NCI-H748 treated with DMSO at 0.1 percent for 48 hours (cell line): Measurements from ENCODE around the gene NPNT.
"Not testable (repeated sequence)": the region's sequence is repeated elsewhere in the genome, so short reads cannot be mapped to it uniquely, and the experiment has no call there.

Experiments used
- DNase-seq: peaks from one replicate; lab custom pipeline; 2025; lab: John Stamatoyannopoulos, UW

Gene NPNT, protein sequence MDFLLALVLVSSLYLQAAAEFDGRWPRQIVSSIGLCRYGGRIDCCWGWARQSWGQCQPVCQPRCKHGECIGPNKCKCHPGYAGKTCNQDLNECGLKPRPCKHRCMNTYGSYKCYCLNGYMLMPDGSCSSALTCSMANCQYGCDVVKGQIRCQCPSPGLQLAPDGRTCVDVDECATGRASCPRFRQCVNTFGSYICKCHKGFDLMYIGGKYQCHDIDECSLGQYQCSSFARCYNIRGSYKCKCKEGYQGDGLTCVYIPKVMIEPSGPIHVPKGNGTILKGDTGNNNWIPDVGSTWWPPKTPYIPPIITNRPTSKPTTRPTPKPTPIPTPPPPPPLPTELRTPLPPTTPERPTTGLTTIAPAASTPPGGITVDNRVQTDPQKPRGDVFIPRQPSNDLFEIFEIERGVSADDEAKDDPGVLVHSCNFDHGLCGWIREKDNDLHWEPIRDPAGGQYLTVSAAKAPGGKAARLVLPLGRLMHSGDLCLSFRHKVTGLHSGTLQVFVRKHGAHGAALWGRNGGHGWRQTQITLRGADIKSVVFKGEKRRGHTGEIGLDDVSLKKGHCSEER

DNA sequence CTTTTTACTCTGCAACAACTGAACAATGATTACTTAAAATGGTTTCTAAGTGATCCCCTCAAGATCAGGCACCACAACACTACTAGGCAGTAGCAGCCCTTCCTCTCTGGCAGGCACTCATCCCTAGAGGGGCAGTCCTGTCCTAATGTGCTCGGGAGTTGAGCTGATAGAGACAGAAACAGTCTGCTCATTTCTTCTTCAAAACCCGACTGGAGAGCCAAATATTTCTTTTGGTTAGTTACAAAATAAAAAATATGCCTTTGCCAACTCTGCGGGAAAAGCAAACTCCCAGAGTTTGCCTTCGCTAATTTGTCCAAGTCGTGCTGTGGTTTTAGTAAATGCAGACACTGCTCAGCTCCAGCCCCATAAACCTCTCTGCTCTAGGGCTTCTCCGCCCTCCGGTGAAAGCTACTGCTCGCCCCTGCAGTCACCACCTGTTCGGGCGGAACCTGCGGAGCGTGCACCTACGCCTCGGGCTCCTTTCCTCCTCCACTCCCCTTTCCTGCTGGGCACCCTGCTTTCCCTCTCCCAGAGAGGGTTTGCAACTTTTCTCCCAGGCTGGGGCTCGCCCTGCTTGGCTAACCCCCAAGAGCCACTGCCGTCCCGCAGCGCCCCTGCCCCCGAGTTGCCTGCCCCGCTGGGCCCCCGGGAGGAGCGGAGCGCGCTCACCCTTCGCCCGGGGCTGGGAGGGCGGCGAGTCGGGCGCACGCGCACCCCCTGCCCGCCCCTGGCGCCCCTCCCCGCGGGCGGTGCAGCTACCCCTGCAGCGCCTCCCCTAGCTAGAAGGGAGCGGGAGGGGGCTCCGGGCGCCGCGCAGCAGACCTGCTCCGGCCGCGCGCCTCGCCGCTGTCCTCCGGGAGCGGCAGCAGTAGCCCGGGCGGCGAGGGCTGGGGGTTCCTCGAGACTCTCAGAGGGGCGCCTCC lies at the start of gene NPNT:
TSS of gene NPNT (plus strand) at position 812 of the 923 bp plus-strand sequence. CDS start 182 bp downstream, outside the sequence.
- DNase-seq = peak; percentile 47

DNA sequence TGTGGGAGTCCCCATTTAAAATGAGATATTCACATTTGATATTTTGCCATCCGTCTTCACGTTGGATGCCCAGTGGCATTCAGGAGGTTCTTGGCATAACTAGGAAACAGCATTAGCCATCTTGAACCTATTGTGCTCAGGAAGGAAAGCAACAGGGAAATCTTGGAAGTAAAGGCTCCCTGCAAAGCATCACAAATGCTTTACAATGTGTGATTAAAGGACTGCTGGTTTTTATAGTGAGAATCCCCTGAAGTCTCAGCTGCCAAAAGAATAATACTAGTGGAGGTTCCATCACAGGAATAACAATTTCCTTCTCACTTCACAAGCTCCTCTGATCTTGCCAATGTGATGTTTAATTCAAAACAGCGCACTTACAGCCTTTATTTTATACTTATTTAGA lies 49.7 kb upstream of the NPNT start:
- DNase-seq = no peak

DNA sequence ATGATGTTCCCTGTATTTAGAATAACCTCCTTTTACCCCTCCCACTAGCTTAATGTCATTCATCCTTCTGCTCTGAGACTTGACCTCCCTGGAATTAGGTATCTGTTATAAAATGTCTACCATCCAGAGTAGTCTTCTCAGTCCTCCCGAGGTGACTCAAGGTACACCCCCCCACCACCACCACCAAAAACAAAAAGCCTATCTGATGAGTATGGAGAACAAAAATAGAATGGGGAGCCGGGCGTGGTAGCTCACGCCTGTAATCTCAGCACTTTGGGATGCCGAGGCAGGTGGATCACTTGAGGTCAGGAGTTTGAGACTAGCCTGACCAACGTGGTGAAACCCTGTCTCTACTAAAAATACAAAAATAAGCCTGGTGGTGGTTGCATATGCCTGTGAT lies 46.9 kb upstream of the NPNT start:
- DNase-seq = not testable (repeated sequence)

DNA sequence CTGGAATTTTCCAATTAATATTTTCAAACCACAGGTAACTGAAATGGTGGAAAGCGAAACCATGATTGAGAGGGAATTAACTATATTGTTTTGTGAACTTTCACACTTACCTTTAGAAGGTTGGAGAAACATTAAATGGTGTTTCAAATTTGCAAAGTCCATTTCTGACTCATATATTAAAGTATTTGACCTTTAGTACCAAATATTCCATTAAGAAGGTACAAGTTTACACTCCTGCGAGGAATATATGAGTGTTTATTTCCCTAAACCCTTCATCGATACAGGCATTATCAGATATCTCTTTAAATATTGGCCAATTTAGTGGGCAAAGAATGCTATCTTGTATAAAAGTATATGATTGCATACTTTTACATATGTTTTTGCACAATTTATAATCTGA lies 44.1 kb upstream of the NPNT start:
- no peak for DNase-seq

DNA sequence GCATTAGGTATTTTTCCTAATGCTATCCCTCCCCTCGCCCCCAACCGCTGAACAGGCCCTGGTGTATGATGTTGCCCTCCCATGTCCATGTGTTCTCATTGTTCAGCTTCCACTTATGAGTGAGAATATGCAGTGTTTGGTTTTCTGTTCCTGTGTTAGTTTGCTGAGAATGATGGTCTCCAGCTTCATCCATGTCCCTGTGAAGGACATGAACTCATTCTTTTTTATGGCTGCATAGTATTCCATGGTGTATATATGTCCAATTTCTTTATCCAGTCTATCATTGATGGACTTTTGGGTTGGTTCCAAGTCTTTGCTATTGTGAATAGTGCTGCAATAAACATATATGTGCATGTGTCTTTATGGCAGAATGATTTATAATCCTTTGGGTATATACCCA lies 43.0 kb upstream of the NPNT start:
- not testable (repeated sequence) for DNase-seq

DNA sequence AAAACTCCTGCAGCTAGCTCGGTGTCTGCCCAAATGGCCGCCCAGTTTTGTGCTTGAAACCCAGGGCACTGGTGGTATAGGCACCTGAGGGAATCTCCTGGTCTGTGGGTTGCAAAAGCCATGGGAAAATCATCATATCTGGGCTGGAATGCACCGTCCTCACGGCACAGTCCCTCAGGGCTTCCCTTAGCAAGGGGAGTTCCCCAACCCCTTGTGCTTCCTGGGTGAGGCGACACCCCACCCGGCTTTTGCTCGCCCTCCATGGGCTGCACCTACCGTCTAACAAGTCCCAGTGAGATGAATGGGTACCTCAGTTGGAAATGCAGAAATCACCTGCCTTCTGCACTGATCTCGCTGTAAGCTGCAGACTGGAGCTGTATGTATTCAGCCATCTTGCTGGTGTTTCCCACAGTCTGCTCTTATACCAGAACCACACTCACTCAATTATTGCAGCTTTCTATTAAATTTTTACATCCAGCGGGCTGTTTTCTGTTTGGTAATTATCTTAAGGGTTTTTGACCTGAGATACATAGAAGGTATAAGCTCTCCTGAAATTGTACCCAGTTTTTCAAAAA lies 36.7 kb upstream of the NPNT start:
- no peak for DNase-seq

DNA sequence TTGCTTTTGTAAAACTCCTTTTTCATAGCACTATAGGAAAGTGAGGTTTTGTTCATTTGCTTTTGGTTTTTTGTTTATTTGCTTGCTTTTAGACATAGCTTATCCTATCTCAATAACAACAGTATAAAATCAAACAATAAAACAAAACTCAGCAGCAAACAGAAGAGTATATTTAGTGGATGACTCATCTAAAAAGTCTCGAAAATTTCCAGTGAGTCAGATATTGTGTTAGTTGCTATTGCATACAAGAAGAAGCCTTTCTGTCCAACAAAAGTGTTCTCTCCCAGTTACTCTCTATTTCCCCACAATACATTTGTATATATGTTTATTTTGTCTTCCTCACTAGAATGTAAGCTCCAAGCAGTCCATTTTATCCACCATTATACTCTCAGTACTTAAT lies 36.0 kb upstream of the NPNT start:
- DNase-seq = no peak

DNA sequence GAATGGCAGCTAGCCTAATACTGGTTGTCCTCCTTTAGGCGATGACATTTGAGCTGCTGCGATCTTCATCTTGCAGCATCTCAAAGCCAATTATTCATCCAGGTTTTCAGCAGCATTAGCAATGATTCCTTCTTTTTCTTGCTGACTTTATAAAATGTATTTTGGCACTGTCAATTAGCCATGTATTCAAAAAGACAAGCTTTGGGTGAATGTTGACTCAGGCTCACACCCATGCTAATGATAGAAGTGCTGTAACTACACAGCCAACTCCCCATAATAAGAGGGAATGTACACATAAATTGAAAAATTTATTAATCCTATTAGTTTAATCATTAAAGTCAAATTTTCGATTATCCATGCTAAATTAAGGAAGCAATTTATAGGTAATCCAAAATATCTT lies 24.3 kb upstream of the NPNT start:
- DNase-seq = no peak

DNA sequence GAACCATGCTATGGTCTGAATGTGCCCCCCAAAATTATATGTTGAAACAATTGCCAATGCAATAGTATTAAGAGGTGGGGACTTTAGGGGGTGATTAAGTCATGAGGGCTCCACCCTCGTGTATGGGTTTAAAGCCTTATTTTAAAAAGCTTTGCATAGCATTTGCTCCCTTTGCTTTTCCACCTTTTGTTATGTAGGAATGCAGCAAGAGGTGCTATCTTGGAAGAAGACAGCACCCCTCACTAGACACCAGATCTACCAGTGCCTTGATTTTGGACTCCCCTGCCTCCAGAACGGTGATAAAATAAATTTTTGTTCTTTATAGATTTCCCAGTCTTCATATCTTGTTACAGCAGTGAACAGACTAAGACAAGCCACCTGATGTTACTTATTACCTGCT lies 23.3 kb upstream of the NPNT start:
- no peak for DNase-seq

DNA sequence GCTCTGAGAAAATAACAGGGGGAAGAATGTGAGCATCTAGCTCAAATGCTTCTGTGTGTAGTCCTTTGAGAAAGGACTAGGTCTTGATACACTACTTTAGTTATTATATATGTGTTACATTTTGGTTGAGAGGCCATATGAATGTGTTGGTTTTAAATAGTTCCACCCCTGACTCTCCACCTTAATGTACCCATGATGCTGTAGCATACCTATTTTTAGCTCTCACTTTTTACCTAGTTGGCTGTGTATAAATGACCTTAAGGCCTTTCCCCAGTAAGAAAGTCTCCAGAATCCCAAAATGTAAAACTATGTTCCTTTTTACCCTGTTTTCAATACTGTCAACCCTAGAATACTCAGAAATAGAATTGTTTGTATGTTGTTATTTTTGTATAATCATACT lies 20.0 kb upstream of the NPNT start:
- no peak for DNase-seq

DNA sequence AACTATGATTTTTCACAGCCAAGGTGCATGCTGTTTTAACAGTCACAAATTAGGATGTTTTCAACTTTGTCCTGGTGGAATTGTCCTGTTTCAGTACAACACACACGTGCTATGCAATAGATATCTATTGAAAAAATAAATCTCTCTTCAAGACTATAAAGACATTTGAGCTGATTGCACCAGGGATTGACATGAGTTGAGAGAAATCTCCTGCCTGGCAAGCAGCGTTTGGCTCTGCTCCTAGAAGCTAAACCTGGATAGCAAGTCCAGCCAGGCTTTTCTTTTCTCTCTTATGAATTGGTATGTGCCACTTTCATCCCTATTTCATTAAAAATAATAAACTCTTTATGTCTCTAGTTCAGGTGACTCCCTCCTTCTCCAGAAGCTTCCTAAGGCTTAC lies 16.6 kb upstream of the NPNT start:
- no peak for DNase-seq

DNA sequence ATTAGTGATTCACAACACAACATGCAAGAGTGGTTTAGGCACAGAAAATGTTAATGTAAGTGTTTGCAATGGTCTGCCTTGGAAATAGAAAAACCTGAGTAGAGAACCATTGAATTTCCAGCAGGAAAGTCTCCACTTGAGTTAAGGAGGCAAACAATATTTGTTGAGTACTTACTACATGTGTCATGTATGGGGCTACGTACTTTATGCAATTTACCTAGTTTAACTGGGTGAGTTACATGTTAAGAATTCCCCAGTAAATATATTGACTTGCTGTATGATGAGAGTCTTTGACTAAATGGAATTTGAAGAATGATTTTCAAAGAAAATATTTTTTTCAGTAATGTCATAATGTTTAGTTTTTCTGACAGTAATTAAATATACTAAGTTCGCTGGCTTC lies 7.8 kb upstream of the NPNT start:
- DNase-seq = no peak

DNA sequence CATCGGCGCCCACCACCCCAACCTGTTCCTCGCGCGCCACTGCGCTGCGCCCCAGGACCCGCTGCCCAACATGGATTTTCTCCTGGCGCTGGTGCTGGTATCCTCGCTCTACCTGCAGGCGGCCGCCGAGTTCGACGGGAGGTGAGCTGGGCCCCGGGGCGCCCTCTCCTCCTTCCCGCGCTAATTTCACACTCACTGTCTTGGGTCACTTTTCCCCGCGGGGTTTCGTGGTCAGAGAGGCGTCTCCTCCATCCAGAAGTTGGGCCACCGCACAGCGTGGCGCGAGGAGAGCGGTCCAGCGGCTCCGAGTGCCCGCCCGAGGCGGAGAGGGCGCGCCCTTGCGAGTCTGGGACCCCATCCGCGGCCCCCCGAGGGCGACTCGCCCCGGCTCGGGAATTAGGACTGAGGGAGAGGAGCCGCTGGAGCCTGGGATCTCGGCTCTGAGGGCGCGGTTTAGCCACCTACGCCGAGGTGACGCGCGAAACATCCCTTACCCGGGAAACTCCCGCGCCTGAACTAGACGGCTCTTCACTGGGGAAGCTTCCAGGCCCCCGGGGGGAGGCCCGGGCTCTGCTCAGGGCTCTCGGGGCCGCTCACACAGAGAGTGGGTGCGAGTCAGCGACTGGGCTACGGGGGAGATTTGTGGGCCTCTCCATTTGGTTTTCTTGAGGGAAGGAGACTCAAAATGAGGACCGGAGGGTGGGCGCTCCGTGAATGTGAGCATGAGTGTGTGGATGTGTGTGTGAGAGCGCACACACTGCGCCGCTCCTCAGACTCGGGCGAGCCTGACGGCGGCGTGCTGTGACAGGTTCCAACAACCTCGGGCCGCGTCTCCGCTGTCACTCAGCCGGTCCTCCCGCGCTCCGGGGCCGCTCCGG lies 551 bp downstream of the NPNT start:
- DNase-seq = peak; percentile 29

DNA sequence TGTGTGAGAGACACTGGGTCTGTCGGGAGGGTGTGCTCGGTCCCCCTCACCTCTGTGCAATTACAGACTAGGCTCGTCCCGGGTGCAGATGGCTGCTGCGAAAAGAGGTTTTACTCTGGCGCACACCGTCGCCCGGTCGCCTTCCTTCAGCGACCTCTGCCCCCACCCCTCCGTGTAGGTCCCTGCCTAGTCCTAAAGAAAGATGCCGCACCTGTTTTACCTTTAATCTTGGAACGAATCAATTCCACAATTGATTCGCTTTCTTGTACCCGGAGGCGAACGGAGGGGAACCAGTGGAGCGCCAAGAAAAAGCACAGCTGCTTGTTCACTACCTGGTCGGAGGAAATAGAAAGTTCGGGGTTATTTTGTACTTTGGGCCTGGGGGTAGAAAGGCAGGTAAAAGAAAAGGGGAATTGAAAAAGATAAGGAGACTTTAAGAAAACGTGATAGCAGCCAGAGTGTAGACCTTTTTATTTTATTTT lies 1.2 kb downstream of the NPNT start:
- no peak for DNase-seq

DNA sequence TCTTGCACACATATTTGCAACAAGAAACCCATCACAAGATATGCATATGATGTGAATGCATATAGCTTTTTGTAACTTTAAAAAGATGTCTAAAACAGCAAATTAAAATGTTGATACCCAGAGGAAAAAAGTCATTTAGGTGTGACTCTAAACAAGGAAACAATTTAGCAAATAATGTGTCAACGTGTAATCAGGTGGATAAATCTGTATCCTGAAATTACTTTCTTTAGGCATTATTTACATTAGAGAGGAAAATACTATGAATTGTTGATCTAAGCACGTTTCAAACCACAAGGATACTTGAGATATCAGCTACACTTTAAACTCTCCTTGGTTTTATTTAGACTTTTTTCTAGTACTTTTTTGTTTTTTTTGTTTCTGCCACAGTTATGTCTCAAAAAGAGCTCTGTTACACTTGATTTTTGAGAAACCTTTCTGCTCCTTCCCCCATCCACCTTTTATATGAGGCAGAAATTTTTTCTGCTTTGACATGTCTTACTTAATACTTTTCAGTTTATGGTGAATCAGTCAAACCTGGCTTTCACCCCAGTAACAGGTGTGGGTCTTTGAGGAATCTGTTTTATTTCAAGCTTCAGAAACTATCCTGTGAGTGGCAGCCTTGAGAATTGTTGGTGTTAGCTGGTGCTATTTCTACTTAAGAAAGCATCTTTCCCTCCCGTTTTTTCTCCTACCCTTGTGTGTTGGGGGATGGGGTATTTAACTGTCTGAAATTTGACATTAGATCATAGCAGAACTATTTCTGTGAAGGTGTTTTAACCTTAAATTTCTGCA lies 1.9 kb downstream of the NPNT start:
- no peak for DNase-seq

DNA sequence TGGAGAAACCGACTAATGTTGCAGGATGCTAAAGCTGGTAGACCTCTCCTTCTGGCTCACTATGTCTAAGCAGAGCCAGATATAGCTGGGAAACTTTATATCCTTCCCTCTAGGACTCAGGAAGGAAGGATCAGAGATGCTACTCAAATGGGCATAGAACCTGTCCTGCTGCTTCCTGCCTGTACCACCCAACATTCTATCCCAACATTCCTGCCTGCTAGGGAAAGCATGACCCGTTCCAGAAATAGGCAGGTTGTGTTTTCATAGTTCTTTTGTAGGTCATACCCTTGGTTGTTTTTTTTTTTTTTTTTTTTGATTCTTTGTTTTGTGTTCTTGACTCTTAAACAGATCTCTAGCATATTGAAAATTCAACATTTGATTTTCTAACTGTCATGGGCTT lies 5.3 kb downstream of the NPNT start:
- no peak for DNase-seq

DNA sequence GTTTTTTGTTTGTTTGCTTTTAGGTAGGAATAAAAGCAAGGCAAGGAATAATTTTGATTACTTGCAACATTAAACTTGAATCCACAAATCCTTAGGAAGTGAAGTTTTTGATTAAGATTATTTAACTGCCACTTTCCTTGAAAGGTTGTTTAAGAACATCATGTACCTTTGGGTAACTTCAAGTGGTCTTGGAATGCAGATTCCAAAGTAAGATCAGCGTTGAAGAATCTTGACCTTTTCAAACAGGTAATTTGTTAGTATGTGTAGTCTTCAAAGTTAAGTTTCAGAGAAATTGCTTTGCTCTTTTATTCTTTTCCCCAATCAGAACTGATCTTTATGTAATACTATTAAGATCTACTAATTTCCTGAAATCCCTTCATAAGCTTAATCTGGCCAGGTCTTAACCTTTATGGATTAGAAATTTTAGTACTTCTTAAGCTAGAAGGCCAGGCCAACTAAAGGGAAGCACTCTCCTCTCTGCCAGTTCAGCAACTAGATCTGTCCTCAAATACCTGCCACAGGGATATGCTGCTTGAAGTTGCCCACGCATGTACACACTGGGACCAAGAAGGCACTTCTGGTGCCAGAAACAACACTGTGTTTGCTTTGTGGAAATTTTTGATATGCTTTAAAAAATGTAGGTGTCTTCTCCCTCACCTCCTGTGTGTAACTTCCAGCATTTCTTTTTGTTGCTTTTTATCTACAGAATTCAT lies 7.4 kb downstream of the NPNT start:
- no peak for DNase-seq

DNA sequence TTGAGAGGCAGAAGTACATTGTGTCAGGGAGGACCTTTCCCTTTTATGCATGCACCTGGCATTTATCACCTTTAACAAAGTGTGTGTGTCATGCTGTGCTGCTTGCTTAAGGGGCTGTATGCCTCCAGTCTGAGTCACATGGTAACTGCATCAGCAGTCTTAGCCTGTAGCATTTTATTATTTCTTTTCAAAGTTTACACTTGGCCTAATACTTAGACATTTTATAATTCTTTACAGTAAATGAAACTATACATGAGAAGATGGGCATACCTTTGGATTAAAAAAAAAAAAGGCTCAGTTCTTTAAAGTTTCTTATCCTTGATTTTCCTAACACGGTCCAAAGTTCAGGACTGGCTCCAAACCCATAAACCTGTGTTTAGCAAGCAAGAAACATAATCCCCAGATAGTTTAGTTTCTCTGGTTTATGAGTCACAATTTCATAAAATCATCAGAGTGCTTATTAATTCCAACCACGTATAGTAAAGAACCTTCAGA lies 14.6 kb downstream of the NPNT start:
- no peak for DNase-seq

DNA sequence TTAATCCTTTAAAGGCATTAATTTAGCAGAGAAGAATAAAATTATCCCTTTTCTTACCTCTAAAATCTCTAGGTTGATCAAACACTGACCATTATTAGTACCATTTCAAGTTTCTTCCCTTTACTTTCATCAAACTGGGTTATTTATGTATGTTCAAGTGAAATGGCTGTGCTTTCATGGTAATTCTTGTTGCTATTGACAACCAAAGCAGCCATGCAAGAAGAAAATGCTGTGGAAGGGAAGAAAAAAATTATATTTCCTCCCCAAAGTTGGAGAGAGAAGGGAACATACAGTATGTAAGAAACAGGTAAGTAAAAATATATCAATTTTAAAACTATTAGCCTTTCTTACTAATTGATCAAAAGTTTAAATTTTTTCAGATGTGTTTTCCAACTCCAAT lies 16.2 kb downstream of the NPNT start:
- DNase-seq = no peak

DNA sequence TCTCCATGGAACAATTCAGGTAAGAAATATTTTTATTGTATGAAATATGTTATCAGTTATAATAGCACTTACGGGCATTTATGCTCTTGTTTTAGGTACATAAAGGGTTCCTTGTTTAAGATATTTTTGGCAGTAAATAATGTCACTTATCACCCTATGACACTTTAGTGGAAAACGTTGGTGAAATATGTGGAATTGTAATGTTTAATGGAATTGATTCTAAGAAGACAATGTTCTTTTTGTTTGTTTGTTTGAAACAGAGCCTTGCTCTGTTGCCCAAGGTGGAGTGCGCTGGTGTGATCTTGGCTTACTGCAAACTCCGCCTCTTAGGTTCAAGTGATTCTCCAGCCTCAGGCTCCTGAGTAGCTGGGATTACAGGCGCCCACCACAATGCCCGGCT lies 17.4 kb downstream of the NPNT start:
- DNase-seq = no peak
